ENCODE measurements around the gene COQ4. TPM values are rescaled to one million over a fixed set of nuclear protein-coding genes. Genes with fewer than 3 reads are reported as not detected.

Gene COQ4
- total RNA-seq, 1 experiment from 2014 or later = 28.1 TPM

GRCh38 chr9:128369024-128369706 lies 46.5 kb downstream of the COQ4 start:
- Histone ChIP-seq H4K20me1 (ENCODE audit: low read length) (no peaks in the 10 kb centered on the region), H3K36me3 (ENCODE audit: low read depth, low read length) (no peaks in the 10 kb centered on the region), H3K4me1 (ENCODE audit: insufficient read depth, low read length) (peaks cover 12% of the 10 kb centered on the region; the same call in 1 of the 2 replicates), H3K27ac (ENCODE audit: low read length) (no peak overlapping the region), H3K9me2 (replicated peaks; ENCODE audit: low read length) (no peaks in the 10 kb centered on the region), H3K27me3 (ENCODE audit: low read length) (no peaks in the 10 kb centered on the region), H3K4me3 (ENCODE audit: low read length) (no peak overlapping the region), H3F3A (ENCODE audit: low read length, unreplicated experiment) (no peaks in the 10 kb centered on the region), H2AFZ (ENCODE audit: low read length) (no peak overlapping the region), H3K9ac (ENCODE audit: low read length) (no peak overlapping the region), H3K4me2 (ENCODE audit: low read length) (no peak overlapping the region), H3K9me3 (ENCODE audit: low read length) (no peaks in the 10 kb centered on the region), H3K79me2 (ENCODE audit: low read length) (peaks cover 28% of the 10 kb centered on the region)
- ChIA-PET POLR2A (ENCODE audit: unreplicated experiment) (no interaction called here), CTCF (interaction anchor here (0.7 kb wide), 1 partner anchor 52 kb away, joined by 3 read pairs; the partner anchor contains the start of gene CERCAM)
- ATAC-seq (no peak), DNase-seq (no peak)
- no peak for TF ChIP-seq EZH2phosphoT487 (IDR thresholded peaks at IDR 0.05; ENCODE audit: borderline replicate concordance, low read length)
- TF ChIP-seq CTCF (conservative IDR thresholded peaks at IDR 0.05; ENCODE audit: low read depth, low read length) = no peak
- no peak for TF ChIP-seq EZH2 (IDR thresholded peaks at IDR 0.05; ENCODE audit: low read length, unreplicated experiment)
- intact Hi-C loops (cut with micrococcal nuclease) = no loop called here
- no TSS peak for BruUV-seq (replicated peaks)

GRCh38 chr9:128370367-128370751 lies 47.7 kb downstream of the COQ4 start:
- peak overlapping the region; percentile 77; the same call in 1 of the 2 replicates for H3K27ac ChIP-seq (ENCODE audit: low read length)
- peak overlapping the region; percentile 97 for H3K4me3 ChIP-seq (ENCODE audit: low read length)
- no peaks in the 10 kb centered on the region for H3K9me3 ChIP-seq (ENCODE audit: low read length)
- intact Hi-C loops (cut with micrococcal nuclease) = no loop called here
- no peaks in the 10 kb centered on the region for H3K27me3 ChIP-seq (ENCODE audit: low read length)
- ChIA-PET POLR2A (ENCODE audit: unreplicated experiment) (no interaction called here), CTCF (no interaction called here)
- H3K4me2 ChIP-seq (ENCODE audit: low read length) = peak overlapping the region; percentile 90
- DNase-seq (no peak), ATAC-seq (peak; percentile 2; the same call in 1 of the 2 replicates)
- peaks cover 39% of the 10 kb centered on the region for H3K79me2 ChIP-seq (ENCODE audit: low read length)
- H2AFZ ChIP-seq (ENCODE audit: low read length) = peak overlapping the region; percentile 93
- no peaks in the 10 kb centered on the region for H3F3A ChIP-seq (ENCODE audit: low read length, unreplicated experiment)
- TF ChIP-seq EZH2phosphoT487 (IDR thresholded peaks at IDR 0.05; ENCODE audit: borderline replicate concordance, low read length) = no peak
- no peak for TF ChIP-seq EZH2 (IDR thresholded peaks at IDR 0.05; ENCODE audit: low read length, unreplicated experiment)
- no peak for TF ChIP-seq CTCF (conservative IDR thresholded peaks at IDR 0.05; ENCODE audit: low read depth, low read length)
- no peaks in the 10 kb centered on the region for H4K20me1 ChIP-seq (ENCODE audit: low read length)
- H3K9ac ChIP-seq (ENCODE audit: low read length) = peak overlapping the region; percentile 96
- no peaks in the 10 kb centered on the region for H3K36me3 ChIP-seq (ENCODE audit: low read depth, low read length)
- H3K4me1 ChIP-seq (ENCODE audit: insufficient read depth, low read length) = peaks cover 12% of the 10 kb centered on the region; the same call in 1 of the 2 replicates
- no peaks in the 10 kb centered on the region for H3K9me2 ChIP-seq (replicated peaks; ENCODE audit: low read length)
- BruUV-seq (replicated peaks) = no TSS peak

Data from PC-3 (cell line).